ENCODE measurements around the gene ATP8A2. TPM values are rescaled to one million over a fixed set of nuclear protein-coding genes. Genes with fewer than 3 reads are reported as not detected.

The ATP8A2 gene
- total RNA-seq, 1 experiment from 2014 or later: not detected

DNA sequence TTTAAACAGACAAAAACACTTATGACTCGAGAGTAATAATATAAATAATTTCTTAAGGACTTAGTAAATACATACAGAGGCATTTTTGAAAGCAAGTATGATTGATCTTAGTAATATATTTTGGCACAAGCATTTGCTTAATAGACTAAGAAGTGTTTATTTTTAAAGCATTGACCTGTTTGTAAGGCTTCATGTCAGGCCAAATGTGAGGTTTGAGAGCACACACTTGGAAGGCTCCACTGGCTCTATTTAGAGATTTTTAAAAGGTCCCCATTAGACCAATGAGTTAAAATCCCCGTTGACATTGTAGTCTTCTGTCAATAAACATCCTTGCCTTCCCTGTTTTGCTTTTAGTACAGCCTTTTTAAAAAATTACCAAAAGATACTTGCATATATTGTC lies 50.4 kb downstream of the ATP8A2 start:
- H3K27me3 ChIP-seq: peaks cover 11% of the 10 kb centered on the region
- no peak for DNase-seq
- H3K36me3 ChIP-seq: no peaks in the 10 kb centered on the region

DNA sequence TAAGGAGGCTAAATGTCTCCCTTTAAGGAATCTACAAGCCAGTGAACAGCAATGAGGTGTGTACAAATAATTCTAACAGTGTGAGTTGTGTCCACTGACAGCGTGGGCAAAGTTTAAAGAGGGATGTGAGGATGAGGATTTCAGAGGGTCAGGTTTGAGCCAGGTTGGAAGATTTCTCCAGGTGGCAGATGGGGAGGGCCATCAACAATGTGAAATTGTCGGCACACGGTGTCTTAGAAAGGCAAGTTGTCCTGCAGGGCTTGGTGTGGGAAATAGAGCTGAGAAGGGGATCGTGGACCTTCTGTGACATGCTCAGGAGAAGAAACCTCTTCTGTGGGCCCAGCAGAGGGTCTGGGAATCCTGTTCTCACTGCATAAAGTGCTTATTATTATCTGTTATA lies 52.1 kb downstream of the ATP8A2 start:
- no peak for DNase-seq
- no peaks in the 10 kb centered on the region for H3K36me3 ChIP-seq
- H3K9me3 ChIP-seq: no peaks in the 10 kb centered on the region
- no peak overlapping the region for H3K4me3 ChIP-seq
- H3K27me3 ChIP-seq: peaks cover 8% of the 10 kb centered on the region

More for the DNA sequence above, 50.4 kb downstream of the ATP8A2 start:
- Histone ChIP-seq H3K9me3 (no peaks in the 10 kb centered on the region), H3K4me3 (no peak overlapping the region)

DNA sequence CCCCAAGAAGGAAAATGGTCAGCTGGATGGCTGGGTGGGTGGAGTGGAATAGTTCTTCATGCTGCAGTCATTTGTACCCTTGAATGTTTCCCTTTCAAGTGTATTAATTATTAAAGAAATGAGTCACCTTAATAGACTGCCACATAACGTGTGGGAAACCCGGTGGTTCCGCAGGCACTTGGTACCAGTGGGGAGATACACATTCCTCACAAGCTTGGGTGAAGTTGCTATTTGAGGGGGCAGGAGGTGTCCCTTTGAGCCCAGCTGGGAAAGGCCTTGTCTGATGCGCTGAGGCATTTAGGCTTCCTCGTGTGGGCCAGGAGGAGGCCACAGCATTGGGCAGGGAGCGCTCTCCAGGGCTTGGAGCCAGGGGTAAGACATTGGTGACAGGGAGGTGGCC lies 57.7 kb downstream of the ATP8A2 start:
- H3K36me3 ChIP-seq: no peaks in the 10 kb centered on the region
- no peak overlapping the region for H3K4me3 ChIP-seq
- H3K27me3 ChIP-seq: peaks cover 3% of the 10 kb centered on the region; the same call in 1 of the 2 replicates
- no peak for DNase-seq
- H3K9me3 ChIP-seq: no peaks in the 10 kb centered on the region

DNA sequence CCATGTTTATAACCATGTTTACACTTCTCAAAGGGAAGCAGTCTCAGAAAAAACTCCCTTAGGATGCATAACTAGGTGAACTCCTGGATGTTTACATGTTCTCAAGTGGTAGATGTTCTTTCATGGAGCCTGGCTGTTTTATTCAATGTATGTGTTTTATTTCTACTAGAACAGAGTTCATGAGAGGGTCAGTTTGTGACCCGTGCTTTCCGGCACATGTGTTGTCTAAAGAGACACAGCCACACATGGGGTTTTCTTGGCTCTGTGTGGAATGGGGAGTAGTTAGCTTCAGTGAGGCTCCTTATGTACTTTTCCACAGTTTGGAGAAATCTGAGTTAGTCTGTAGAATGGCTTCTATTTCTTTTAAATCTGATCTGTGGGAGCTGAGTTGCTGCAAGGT lies 60.9 kb downstream of the ATP8A2 start:
- DNase-seq: no peak
- Histone ChIP-seq H3K9me3 (no peaks in the 10 kb centered on the region), H3K4me3 (no peak overlapping the region), H3K27me3 (peaks cover 12% of the 10 kb centered on the region), H3K36me3 (no peaks in the 10 kb centered on the region)

DNA sequence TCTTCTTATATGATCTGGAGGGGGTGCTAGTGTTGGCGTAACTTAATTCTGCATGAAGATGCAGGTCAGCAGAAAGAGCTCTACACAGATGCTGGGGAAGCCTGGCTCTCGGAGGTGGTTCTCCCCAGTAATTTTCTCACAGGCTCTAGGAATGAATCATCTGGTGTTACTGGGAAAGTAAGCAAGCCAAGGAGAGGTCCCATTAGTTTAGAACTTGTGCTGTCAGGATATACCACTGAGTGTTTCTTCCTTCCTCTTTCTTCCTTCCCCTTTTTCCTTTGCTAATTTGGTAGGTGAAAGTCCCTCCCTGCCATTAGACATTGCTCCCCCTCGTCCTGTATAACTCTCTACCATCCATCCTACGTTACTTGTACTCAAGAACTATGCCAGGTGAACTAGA lies 68.3 kb downstream of the ATP8A2 start:
- no peaks in the 10 kb centered on the region for H3K36me3 ChIP-seq
- DNase-seq: no peak
- no peak overlapping the region for H3K4me3 ChIP-seq
- H3K9me3 ChIP-seq: no peaks in the 10 kb centered on the region
- H3K27me3 ChIP-seq: peaks cover 61% of the 10 kb centered on the region

DNA sequence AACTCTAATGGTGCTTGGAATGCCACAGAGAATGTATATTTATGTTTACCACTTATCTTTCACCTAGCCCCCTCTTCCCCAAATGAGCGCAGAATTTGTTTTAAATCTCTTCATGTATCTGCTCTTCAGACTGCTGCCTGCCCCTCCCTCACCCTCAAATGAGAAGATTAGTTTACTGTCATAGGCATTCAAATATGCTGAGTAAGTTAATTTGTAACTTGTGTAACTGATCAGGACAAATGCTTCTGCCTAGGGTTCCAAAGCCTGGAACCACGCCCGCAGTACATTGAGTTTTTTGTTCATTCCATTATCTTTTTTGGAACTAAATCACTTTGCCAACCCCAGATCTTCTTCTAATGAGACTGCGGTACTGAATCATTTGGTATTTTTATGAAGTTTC lies 74.5 kb downstream of the ATP8A2 start:
- H3K4me3 ChIP-seq: no peak overlapping the region

DNA sequence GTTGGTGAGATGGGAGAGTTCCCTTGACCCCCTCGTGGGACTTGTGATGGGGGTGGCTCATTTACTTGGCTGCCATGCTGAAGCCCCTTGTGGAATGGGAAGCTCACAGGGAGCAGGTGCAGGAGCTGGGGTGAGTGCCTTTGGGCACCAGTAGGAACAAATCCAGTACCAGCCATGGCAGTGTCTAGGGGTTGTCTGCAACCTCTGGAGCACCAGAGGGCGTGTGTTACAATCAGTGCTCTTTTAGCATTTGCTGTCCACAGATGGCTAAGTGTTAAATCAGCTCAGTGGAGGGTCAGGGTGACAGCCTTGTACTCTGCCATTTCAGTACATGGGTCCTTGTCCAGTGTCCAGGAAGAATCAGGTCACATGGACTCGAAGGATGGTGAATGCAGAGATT lies 75.6 kb downstream of the ATP8A2 start:
- no peak overlapping the region for H3K4me3 ChIP-seq
- DNase-seq: no peak
- no peaks in the 10 kb centered on the region for H3K9me3 ChIP-seq
- H3K36me3 ChIP-seq: no peaks in the 10 kb centered on the region
- peaks cover 39% of the 10 kb centered on the region for H3K27me3 ChIP-seq

More for the DNA sequence above, 74.5 kb downstream of the ATP8A2 start:
- H3K9me3 ChIP-seq: no peaks in the 10 kb centered on the region
- DNase-seq: no peak
- H3K27me3 ChIP-seq: peaks cover 44% of the 10 kb centered on the region
- no peaks in the 10 kb centered on the region for H3K36me3 ChIP-seq

DNA sequence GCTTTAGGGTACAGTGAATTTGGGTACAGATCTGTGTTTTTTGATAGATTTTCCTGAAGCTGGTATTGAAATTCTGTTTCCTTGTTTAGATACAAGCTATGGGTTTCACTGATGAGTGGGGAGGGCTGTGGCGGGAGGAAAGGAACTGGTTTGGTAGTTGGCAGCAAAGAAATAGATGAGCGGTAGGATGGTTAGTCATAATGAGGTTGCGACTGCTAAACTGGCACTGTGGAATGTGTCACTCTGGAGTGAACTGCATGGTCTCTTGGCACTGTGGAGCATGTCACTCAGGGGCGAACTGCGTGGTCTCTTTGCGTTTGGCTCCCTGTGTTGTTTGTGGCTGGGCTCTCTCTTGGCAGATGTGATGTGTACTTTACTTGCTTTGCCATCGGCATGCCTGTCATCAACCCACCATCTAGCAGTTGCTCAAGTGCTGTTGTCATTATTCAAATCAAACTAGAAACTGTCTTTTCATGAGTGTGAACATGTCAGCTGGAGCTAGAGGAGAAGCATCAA lies 82.1 kb downstream of the ATP8A2 start:
- Histone ChIP-seq H3K36me3 (no peaks in the 10 kb centered on the region), H3K27me3 (peaks cover 15% of the 10 kb centered on the region), H3K9me3 (no peaks in the 10 kb centered on the region), H3K4me3 (no peak overlapping the region)
- no peak for DNase-seq

DNA sequence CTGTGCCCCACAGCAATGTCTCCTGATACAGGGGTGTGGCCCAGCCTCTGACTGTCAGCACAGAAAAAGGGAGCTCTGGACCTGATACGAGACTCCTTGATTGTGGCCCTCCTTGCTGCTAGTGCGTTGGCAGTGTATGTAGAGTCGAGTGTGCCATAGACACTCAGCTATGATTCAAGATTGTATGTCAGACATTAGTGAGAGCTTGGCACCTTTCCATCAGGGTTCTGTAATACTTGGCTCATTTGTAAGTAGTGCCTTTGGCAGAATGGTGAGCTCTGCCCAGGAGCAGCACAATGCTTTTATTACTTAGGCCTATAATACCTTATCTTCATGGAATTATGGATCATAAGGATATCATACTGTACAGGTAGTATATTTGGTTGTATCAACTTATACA lies 83.4 kb downstream of the ATP8A2 start:
- Histone ChIP-seq H3K4me3 (no peak overlapping the region), H3K36me3 (no peaks in the 10 kb centered on the region), H3K27me3 (peaks cover 15% of the 10 kb centered on the region), H3K9me3 (no peaks in the 10 kb centered on the region)
- DNase-seq: peak; percentile 12

DNA sequence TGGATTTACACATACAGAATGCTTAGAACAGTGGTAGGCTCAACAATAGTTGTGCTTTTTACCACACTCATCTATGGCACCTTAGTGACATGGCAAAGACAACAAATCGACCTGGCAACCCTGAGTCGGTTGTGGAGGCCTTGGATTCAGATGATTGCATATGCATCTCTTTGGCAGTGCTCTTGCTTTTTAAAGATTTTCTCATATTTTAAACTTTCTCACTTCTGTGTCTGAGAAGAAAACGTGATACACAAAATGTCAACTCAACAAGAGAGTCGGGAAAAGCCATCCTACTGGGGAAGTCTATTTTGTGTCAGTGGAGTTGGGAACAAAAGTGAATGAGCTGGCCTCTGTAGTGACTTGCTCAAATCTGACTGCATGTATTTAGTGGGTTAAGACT lies 85.8 kb downstream of the ATP8A2 start:
- Histone ChIP-seq H3K9me3 (no peaks in the 10 kb centered on the region), H3K4me3 (no peak overlapping the region), H3K36me3 (no peaks in the 10 kb centered on the region), H3K27me3 (peaks cover 6% of the 10 kb centered on the region)
- no peak for DNase-seq

DNA sequence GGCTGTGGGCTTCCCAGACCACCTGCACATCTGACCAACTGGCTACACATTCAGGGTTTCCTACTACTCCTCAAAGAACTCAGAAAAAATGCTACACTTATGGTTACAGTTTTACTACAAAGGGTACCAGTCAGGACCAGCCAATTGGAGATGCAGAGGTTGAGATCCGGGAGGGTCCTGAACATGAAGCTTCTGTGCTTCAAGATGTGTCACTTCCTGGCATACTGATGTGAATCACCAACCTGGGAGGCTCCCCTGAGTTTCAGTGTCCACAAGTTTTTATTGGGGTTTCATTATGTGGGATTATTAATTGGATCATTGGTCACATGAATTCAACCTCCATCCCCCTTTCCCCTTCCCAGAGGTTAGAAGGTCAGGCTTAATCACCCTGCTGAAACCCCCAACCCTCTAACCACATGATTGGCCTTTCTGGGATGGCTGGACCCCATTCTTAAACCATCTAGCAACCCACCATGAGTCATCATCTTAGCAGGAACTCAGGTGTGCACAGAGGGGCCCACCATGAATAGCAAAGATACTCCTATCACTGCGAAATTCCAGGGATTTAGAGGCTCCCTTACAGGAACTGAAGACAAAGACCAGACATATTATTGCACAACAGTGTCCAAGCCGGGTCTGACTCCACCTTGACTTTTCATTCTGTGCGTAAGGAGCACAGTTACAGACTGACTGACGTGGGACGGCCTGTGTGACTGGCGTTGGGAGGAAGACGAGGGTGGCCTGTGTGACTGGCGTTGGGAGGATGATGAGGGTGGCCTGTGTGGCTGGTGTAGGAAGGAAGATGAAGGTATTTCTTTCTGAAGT lies 90.7 kb downstream of the ATP8A2 start:
- H3K36me3 ChIP-seq: no peaks in the 10 kb centered on the region
- H3K9me3 ChIP-seq: no peaks in the 10 kb centered on the region
- H3K27me3 ChIP-seq: no peaks in the 10 kb centered on the region
- DNase-seq: no peak
- no peak overlapping the region for H3K4me3 ChIP-seq

DNA sequence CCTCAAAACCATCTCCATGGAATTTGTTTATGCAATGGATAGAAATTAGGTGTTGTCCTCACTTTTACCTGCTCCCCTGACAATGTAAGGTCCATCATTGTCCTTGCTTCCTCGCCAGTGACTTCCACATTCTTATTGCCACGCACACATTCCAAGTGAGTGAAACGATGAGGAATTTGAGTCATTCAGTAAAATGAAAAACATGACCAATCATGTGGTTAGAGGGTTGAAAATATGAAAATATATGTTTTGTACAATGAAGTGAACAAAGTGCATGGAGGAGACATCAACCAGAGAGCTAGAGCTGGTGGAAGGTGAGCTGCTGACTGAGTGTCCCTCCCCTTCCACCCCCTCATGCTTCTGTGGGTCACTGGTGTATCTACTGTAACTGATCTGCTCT lies 91.7 kb downstream of the ATP8A2 start:
- no peak for DNase-seq
- Histone ChIP-seq H3K27me3 (peaks cover 5% of the 10 kb centered on the region; the same call in 1 of the 2 replicates), H3K36me3 (no peaks in the 10 kb centered on the region), H3K9me3 (no peaks in the 10 kb centered on the region), H3K4me3 (no peak overlapping the region)

DNA sequence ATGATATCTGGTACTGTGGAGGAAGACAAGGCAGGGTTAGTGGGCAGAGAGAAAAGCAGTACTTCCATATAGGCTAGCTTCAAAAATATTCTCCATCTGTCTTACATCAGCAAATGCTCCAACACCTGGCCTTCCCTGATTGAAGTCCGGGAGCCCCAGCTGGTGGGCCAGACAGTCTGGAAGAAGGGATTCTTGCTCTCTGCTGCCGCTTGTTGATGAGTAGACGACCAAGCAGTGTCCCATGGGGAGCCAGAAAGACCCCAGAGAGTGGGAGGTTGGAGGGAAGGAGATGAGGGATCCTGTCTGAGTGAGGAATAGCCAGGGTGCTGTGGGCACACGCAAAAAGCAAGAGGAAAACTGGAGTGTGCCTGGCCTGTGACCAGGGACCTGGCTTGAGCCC lies 95.1 kb downstream of the ATP8A2 start:
- Histone ChIP-seq H3K4me3 (no peak overlapping the region), H3K36me3 (no peaks in the 10 kb centered on the region), H3K27me3 (peaks cover 14% of the 10 kb centered on the region), H3K9me3 (no peaks in the 10 kb centered on the region)
- no peak for DNase-seq

DNA sequence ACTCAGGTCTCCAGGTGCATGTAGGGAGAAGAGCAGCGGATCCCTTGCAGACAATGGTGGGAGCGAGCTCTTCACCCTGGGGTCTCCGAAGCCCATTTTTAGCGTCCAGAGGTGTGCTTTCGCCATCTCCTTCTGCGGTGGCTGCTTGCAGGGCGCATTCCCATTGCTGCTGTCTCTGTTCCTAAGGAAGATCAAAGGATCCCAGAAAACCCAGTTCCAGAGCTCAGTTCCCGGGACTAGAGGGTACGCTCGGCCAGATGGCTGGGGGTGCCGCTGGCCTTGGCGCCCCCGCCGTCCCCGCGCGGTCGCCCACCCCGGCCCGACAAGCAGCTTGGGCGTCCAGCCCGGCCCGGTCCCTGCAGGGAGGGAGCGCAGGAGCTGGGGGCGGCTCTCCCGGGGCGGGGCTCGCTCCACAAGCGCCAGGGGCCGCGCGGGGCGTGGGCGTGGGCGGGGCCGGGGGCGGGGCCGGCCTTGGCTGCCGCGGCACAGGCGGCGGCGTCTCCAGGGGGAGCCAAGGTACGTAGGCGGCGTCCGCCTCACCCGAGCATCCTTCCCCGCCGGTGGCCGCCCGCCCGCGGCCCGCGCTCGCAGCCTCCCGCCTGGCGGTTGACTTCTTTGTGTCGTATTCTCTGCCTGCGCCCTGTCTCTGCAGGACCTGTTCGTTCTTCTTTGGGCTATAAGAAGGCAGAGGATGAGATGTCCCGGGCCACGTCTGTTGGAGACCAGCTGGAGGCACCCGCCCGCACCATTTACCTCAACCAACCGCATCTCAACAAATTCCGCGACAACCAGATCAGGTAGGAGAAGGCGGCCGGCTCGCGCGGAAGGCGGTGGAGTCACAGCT lies 96.8 kb downstream of the ATP8A2 start:
- Histone ChIP-seq H3K9me3 (no peaks in the 10 kb centered on the region), H3K27me3 (peaks cover 14% of the 10 kb centered on the region), H3K4me3 (no peak overlapping the region), H3K36me3 (no peaks in the 10 kb centered on the region)
- peak; percentile 11 for DNase-seq

DNA sequence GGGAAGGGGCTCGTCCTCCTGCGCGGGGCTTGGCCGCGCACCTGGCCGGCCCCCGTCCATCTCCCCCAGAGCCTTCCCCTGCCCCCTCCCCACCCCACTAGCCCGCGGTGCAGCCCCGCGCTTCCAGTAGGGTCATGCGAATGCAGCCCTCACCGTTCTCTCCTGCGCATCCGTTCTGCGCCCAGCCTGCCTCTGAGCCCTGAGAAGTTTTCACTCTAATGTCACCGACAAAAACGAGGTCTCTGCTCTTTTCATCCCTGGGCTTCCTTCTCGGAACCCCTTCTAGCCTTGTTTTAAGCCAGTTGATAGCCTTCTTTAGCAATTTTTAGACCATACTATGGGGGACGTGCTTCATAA lies 97.4 kb downstream of the ATP8A2 start:
- Histone ChIP-seq H3K36me3 (no peaks in the 10 kb centered on the region), H3K27me3 (peaks cover 14% of the 10 kb centered on the region), H3K4me3 (no peak overlapping the region), H3K9me3 (no peaks in the 10 kb centered on the region)
- no peak for DNase-seq

DNA sequence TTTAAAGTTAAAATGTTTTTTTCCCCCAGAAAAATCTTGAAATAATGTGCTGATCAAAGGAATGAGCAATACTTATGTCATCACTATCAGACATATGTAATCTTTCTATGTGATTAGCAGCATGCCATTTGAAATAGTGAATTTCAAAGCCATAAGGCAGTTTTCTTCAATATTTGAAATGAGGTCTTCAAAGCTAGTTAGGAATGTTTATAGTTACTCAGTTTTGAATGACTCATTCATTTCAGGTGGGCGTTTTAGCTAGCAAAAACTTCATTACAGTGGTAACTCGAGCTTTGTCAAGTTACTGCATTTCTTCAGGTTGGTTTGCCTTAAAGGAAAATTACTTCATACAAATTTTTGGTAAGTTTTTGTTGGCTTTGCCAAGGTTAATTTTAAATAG lies 102.1 kb downstream of the ATP8A2 start:
- Histone ChIP-seq H3K4me3 (no peak overlapping the region), H3K27me3 (peaks cover 9% of the 10 kb centered on the region; the same call in 1 of the 2 replicates), H3K36me3 (no peaks in the 10 kb centered on the region), H3K9me3 (no peaks in the 10 kb centered on the region)
- DNase-seq: no peak

DNA sequence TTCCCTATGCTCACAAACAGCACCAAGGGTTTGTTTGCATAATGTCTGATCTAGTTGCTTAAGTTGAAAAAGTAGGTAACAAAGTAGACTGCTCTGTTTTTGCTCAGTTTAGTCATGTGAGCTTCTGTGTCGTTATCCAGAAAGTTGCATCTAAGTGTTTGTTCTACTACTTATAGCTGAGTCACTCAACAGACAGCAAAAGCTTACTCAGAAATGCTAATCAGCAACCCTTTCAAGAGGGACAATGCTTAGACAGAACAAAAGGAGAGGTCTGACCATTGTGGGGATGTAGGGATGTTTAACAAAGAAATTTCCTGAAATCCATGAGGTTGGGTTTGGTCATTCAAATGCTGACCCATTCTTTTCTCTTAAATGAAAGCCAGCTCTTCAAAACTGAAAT lies 106.4 kb downstream of the ATP8A2 start:
- Histone ChIP-seq H3K9me3 (no peaks in the 10 kb centered on the region), H3K27me3 (no peaks in the 10 kb centered on the region; the same call in 1 of the 2 replicates), H3K4me3 (no peak overlapping the region), H3K36me3 (no peaks in the 10 kb centered on the region)
- no peak for DNase-seq

Measured in MG63 (cell line).